ENCODE data around the gene PODXL2. TPM values are rescaled to one million over a fixed set of nuclear protein-coding genes. Genes with fewer than 3 reads are reported as not detected.

The PODXL2 gene
- total and polyA plus RNA-seq, 2 experiments from 2014 or later = 18.4 to 57.6 TPM

- Histone ChIP-seq H3K4me1 (ENCODE audit: insufficient read depth) (peaks cover 5% of the 10 kb centered on the region; the same call in 1 of the 2 replicates), H3K4me2 (peak overlapping the region; percentile 95), H3K36me3 (ENCODE audit: insufficient read depth) (no peaks in the 10 kb centered on the region), H2AFZ (peak overlapping the region; percentile 85), H3K27ac (ENCODE audit: low read depth) (no peak overlapping the region), H3K9me2 (ENCODE audit: insufficient read depth) (no peaks in the 10 kb centered on the region), H4K20me1 (replicated peaks; ENCODE audit: insufficient read depth) (no peaks in the 10 kb centered on the region), H3F3A (replicated peaks; ENCODE audit: low read depth) (no peaks in the 10 kb centered on the region), H3K27me3 (ENCODE audit: insufficient read depth) (no peaks in the 10 kb centered on the region), H3K4me3 (peak overlapping the region; percentile 72), H3K79me2 (replicated peaks; ENCODE audit: insufficient read depth) (no peaks in the 10 kb centered on the region)
- TF ChIP-seq ETS1 (IDR thresholded peaks at IDR 0.05) (no peak; the same call in 1 of the 2 replicates), CREB1 (CRISPR knock-in tag; IDR thresholded peaks at IDR 0.05; ENCODE audit: low read depth) (peak; percentile 64), ZNF114 (CRISPR knock-in tag; IDR thresholded peaks at IDR 0.05) (no peak)
- H3K36me3 Mint-ChIP-seq (ENCODE audit: low read depth) = peaks cover 3% of the 10 kb centered on the region; the same call in 1 of the 3 replicates
- H3K4me1 Mint-ChIP-seq = peaks cover 17% of the 10 kb centered on the region
- H3K4me3 Mint-ChIP-seq = peak overlapping the region; percentile 76
- DNase-seq (ENCODE audit: low spot score) (peak; percentile 32), ATAC-seq (peak; percentile 12)
- H3K9me3 Mint-ChIP-seq = peaks cover 5% of the 10 kb centered on the region; the same call in 2 of the 3 replicates
- H3K27ac Mint-ChIP-seq = no peak overlapping the region; the same call in 1 of the 2 replicates
- peaks cover 11% of the 10 kb centered on the region for H3K27me3 Mint-ChIP-seq (ENCODE audit: insufficient read depth, low read depth, poor library complexity)
Measured at GRCh38 chr3:127671523-127672428, 42.8 kb downstream of the PODXL2 start.

GRCh38 chr3:127672429-127673190, 43.6 kb downstream of the PODXL2 start, which contains the start of gene ABTB1:
Gene ABTB1 (plus strand): TSS chr3:127672952. CDS start chr3:127673026, 74 bp downstream.
- peak within 1 kb of the TSS; percentile 89 for H2AFZ ChIP-seq
- Mint-ChIP-seq H3K9me3 (peaks cover 5% of the 10 kb centered on the region; the same call in 2 of the 3 replicates), H3K36me3 (ENCODE audit: low read depth) (no peaks in the 10 kb centered on the region; the same call in 2 of the 3 replicates), H3K4me1 (peaks cover 17% of the 10 kb centered on the region), H3K4me3 (peak within 1 kb of the TSS; percentile 87), H3K27ac (no peak within 1 kb of the TSS; the same call in 1 of the 2 replicates), H3K27me3 (ENCODE audit: insufficient read depth, low read depth, poor library complexity) (peaks cover 14% of the 10 kb centered on the region)
- H3K27ac ChIP-seq (ENCODE audit: low read depth) = peak within 1 kb of the TSS; percentile 26; the same call in 1 of the 2 replicates
- DNase-seq (ENCODE audit: low spot score) = peak; percentile 86
- no peaks in the 10 kb centered on the region for H3K27me3 ChIP-seq (ENCODE audit: insufficient read depth)
- ATAC-seq = peak; percentile 70
- no peaks in the 10 kb centered on the region for H3K79me2 ChIP-seq (replicated peaks; ENCODE audit: insufficient read depth)
- no peaks in the 10 kb centered on the region for H3F3A ChIP-seq (replicated peaks; ENCODE audit: low read depth)
- peak within 1 kb of the TSS; percentile 95 for H3K4me2 ChIP-seq
- H3K4me1 ChIP-seq (ENCODE audit: insufficient read depth) = peaks cover 5% of the 10 kb centered on the region; the same call in 1 of the 2 replicates
- peak within 1 kb of the TSS; percentile 83 for H3K4me3 ChIP-seq
- H4K20me1 ChIP-seq (replicated peaks; ENCODE audit: insufficient read depth) = no peaks in the 10 kb centered on the region
- no peaks in the 10 kb centered on the region for H3K36me3 ChIP-seq (ENCODE audit: insufficient read depth)
- no peaks in the 10 kb centered on the region for H3K9me2 ChIP-seq (ENCODE audit: insufficient read depth)
- TF ChIP-seq, protein P1, sequence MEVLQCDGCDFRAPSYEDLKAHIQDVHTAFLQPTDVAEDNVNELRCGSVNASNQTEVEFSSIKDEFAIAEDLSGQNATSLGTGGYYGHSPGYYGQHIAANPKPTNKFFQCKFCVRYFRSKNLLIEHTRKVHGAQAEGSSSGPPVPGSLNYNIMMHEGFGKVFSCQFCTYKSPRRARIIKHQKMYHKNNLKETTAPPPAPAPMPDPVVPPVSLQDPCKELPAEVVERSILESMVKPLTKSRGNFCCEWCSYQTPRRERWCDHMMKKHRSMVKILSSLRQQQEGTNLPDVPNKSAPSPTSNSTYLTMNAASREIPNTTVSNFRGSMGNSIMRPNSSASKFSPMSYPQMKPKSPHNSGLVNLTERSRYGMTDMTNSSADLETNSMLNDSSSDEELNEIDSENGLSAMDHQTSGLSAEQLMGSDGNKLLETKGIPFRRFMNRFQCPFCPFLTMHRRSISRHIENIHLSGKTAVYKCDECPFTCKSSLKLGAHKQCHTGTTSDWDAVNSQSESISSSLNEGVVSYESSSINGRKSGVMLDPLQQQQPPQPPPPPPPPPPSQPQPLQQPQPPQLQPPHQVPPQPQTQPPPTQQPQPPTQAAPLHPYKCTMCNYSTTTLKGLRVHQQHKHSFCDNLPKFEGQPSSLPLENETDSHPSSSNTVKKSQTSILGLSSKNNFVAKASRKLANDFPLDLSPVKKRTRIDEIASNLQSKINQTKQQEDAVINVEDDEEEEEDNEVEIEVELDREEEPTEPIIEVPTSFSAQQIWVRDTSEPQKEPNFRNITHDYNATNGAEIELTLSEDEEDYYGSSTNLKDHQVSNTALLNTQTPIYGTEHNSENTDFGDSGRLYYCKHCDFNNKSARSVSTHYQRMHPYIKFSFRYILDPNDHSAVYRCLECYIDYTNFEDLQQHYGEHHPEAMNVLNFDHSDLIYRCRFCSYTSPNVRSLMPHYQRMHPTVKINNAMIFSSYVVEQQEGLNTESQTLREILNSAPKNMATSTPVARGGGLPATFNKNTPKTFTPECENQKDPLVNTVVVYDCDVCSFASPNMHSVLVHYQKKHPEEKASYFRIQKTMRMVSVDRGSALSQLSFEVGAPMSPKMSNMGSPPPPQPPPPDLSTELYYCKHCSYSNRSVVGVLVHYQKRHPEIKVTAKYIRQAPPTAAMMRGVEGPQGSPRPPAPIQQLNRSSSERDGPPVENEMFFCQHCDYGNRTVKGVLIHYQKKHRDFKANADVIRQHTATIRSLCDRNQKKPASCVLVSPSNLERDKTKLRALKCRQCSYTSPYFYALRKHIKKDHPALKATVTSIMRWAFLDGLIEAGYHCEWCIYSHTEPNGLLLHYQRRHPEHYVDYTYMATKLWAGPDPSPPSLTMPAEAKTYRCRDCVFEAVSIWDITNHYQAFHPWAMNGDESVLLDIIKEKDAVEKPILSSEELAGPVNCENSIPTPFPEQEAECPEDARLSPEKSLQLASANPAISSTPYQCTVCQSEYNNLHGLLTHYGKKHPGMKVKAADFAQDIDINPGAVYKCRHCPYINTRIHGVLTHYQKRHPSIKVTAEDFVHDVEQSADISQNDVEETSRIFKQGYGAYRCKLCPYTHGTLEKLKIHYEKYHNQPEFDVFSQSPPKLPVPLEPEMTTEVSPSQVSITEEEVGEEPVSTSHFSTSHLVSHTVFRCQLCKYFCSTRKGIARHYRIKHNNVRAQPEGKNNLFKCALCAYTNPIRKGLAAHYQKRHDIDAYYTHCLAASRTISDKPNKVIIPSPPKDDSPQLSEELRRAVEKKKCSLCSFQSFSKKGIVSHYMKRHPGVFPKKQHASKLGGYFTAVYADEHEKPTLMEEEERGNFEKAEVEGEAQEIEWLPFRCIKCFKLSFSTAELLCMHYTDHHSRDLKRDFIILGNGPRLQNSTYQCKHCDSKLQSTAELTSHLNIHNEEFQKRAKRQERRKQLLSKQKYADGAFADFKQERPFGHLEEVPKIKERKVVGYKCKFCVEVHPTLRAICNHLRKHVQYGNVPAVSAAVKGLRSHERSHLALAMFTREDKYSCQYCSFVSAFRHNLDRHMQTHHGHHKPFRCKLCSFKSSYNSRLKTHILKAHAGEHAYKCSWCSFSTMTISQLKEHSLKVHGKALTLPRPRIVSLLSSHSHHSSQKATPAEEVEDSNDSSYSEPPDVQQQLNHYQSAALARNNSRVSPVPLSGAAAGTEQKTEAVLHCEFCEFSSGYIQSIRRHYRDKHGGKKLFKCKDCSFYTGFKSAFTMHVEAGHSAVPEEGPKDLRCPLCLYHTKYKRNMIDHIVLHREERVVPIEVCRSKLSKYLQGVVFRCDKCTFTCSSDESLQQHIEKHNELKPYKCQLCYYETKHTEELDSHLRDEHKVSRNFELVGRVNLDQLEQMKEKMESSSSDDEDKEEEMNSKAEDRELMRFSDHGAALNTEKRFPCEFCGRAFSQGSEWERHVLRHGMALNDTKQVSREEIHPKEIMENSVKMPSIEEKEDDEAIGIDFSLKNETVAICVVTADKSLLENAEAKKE (CRISPR knock-in tag; IDR thresholded peaks at IDR 0.05) = no peak
- TF ChIP-seq CREB1 (CRISPR knock-in tag; IDR thresholded peaks at IDR 0.05; ENCODE audit: low read depth) (no peak), ETS1 (IDR thresholded peaks at IDR 0.05) (0 out of 2 replicates have a peak, but pooled peaks have one; percentile 21), POLR2AphosphoS5 (IDR thresholded peaks at IDR 0.05; ENCODE audit: low read depth) (peak; percentile 71), JUNB (IDR thresholded peaks at IDR 0.05; ENCODE audit: unreplicated experiment) (no peak)
